BLaER1 (cell line): ENCODE measurements around the gene AGPAT1.
"Not testable (repeated sequence)": the region's sequence is repeated elsewhere in the genome, so short reads cannot be mapped to it uniquely, and the experiment has no call there.

Experiments used
- H3K27ac ChIP-seq: shearing (Covaris generic); formaldehyde crosslinking; 2 replicates; pipeline ENCODE4 v1.8.1; 2022
- H3K27me3 ChIP-seq: shearing (Covaris generic); formaldehyde crosslinking; 2 replicates; pipeline ENCODE4 v1.8.1; 2022
- H3K36me3 ChIP-seq: shearing (Covaris generic); formaldehyde crosslinking; 2 replicates; pipeline ENCODE4 v1.8.1; 2022
- H3K4me1 ChIP-seq: shearing (Covaris generic); formaldehyde crosslinking; 2 replicates; pipeline ENCODE4 v1.8.1; 2022
- H3K4me2 ChIP-seq: shearing (Covaris generic); formaldehyde crosslinking; 2 replicates; pipeline ENCODE4 v1.8.1; 2022
- H3K4me3 ChIP-seq: shearing (Covaris generic); formaldehyde crosslinking; 2 replicates; pipeline ENCODE4 v1.8.1; 2022
- H3K9ac ChIP-seq: shearing (Covaris generic); formaldehyde crosslinking; 2 replicates; pipeline ENCODE4 v1.8.1; 2022
- H3K9me3 ChIP-seq: shearing (Covaris generic); formaldehyde crosslinking; 2 replicates; pipeline ENCODE4 v1.8.1; 2022
- H4K20me1 ChIP-seq: shearing (Covaris generic); formaldehyde crosslinking; 2 replicates; pipeline ENCODE4 v1.8.1; 2022
- Cebpa-rat ChIP-seq: shearing (Covaris generic); IDR thresholded peaks from 2 replicates; pipeline ENCODE4 v1.8.1; 2022

Gene AGPAT1

DNA sequence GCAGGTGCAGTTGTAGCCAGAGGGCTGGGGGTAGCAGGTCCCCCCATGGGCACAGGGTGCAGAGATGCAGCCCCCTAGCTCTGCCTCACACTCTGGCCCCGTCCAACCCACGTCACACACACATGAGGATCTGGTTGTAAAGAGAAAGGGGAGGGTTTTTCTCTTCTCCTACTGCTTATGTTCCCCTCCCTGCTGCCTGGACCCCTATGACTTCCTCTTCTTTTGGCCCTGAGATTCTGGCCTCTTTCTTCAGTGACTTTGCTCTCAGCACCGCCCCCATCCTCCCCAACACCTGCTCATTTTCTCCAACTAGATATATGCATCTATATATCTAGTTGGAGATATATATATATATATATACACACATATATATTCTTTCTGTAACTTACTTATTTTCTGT, 38.2 kb upstream of the AGPAT1 start:
- Histone ChIP-seq H3K27me3 (no peaks in the 10 kb centered on the region), H3K4me1 (no peaks in the 10 kb centered on the region), H3K36me3 (no peaks in the 10 kb centered on the region), H4K20me1 (no peaks in the 10 kb centered on the region), H3K9ac (no peak overlapping the region), H3K4me3 (no peak overlapping the region), H3K4me2 (no peak overlapping the region), H3K27ac (no peak overlapping the region), H3K9me3 (no peaks in the 10 kb centered on the region)
- no peak for TF ChIP-seq Cebpa-rat

GRCh38 chr6:32213649-32214048, 37.8 kb upstream of the AGPAT1 start:
- no peaks in the 10 kb centered on the region for H3K4me1 ChIP-seq
- no peak overlapping the region for H3K4me3 ChIP-seq
- H3K27me3 ChIP-seq, result no peaks in the 10 kb centered on the region
- H3K27ac ChIP-seq, result no peak overlapping the region
- no peak overlapping the region for H3K4me2 ChIP-seq
- no peaks in the 10 kb centered on the region for H3K9me3 ChIP-seq
- no peak overlapping the region for H3K9ac ChIP-seq
- no peak for TF ChIP-seq Cebpa-rat
- H4K20me1 ChIP-seq, result no peaks in the 10 kb centered on the region
- H3K36me3 ChIP-seq, result no peaks in the 10 kb centered on the region

GRCh38 chr6:32212076-32212760, 36.3 kb upstream of the AGPAT1 start:
- Histone ChIP-seq H4K20me1 (no peaks in the 10 kb centered on the region), H3K9ac (no peak overlapping the region), H3K36me3 (no peaks in the 10 kb centered on the region), H3K4me1 (no peaks in the 10 kb centered on the region), H3K27me3 (no peaks in the 10 kb centered on the region), H3K9me3 (no peaks in the 10 kb centered on the region), H3K4me3 (no peak overlapping the region), H3K4me2 (no peak overlapping the region), H3K27ac (no peak overlapping the region)
- TF ChIP-seq Cebpa-rat, result no peak

- H3K4me1 ChIP-seq, H3K27me3 ChIP-seq, H3K27ac ChIP-seq, H3K4me3 ChIP-seq, H4K20me1 ChIP-seq, H3K9ac ChIP-seq, H3K4me2 ChIP-seq, H3K9me3 ChIP-seq, H3K36me3 ChIP-seq: not testable (repeated sequence)
Measured at GRCh38 chr6:32211432-32211831, 35.5 kb upstream of the AGPAT1 start.

DNA sequence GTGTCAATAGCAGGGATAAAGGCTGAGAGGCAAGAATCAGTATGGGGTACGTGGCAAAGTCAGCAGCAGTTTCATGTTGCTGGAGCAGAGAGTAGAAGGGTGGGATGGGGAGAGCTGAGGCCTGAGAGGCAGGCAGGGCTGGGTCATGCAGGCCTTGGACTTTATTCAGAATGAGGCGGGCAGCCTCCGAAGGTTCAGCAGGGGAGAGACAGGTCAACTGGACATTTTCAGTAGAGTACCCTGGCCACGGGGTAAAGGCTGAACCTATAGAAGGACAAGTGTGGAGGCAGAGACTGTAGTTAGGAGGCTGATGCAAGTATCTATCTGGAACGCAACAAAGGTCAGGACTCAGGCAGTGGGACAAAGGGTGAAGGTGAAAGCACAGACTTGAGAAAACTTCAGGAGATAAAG, 34.3 kb upstream of the AGPAT1 start:
- no peak overlapping the region for H3K27ac ChIP-seq
- TF ChIP-seq Cebpa-rat, result no peak
- no peak overlapping the region for H3K4me2 ChIP-seq
- no peaks in the 10 kb centered on the region for H4K20me1 ChIP-seq
- no peaks in the 10 kb centered on the region for H3K36me3 ChIP-seq
- H3K4me3 ChIP-seq, result no peak overlapping the region
- no peaks in the 10 kb centered on the region for H3K27me3 ChIP-seq
- H3K9ac ChIP-seq, result no peak overlapping the region
- H3K4me1 ChIP-seq, result no peaks in the 10 kb centered on the region
- H3K9me3 ChIP-seq, result no peaks in the 10 kb centered on the region

DNA sequence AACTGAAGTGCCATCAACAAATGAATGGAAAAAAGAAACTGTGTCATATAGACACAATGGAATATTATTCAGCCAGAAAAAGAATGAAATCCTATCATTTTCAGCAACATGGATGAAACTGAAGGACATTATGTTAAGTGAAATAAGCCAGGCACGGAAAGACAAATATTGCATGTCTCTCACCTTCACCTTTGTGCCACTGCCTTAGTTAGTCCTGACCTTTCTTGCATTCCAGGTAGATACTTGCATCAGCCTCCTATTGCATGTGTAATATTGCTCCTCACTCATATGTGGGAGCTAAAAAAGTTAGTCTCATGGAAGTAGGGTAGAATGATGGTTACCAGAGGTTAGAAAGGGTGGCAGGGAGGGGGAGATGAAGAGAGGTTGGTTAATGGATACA, 33.1 kb upstream of the AGPAT1 start:
- Histone ChIP-seq H3K9ac (no peak overlapping the region), H3K27ac (no peak overlapping the region), H3K36me3 (no peaks in the 10 kb centered on the region), H3K27me3 (no peaks in the 10 kb centered on the region), H3K4me3 (no peak overlapping the region), H4K20me1 (no peaks in the 10 kb centered on the region), H3K9me3 (no peaks in the 10 kb centered on the region), H3K4me1 (no peaks in the 10 kb centered on the region), H3K4me2 (no peak overlapping the region)
- TF ChIP-seq Cebpa-rat, result no peak

DNA sequence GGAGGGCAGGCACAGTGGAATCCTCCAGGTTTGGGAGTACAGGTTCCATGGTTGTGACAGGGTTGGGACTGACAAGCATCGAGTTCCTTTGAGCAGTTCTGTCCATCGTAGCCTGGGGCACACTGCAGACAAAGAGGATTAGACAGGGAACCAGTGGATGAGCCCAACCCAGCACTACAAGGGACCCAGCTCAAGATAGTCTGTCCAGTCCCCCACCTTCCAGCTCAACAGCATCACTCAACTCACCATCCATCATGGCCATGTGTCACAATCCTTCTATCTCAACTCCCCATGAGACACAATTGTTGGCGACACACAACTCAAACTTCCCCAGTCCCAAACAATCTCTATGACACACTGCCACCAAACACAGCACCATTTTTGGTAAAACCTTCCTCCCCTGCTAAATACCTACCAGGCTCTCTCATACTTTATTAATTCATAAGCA, 28.4 kb upstream of the AGPAT1 start:
- H4K20me1 ChIP-seq, result no peaks in the 10 kb centered on the region
- no peak overlapping the region for H3K4me3 ChIP-seq
- no peak for TF ChIP-seq Cebpa-rat
- no peaks in the 10 kb centered on the region for H3K4me1 ChIP-seq
- H3K27ac ChIP-seq, result no peak overlapping the region
- no peak overlapping the region for H3K9ac ChIP-seq
- no peaks in the 10 kb centered on the region for H3K27me3 ChIP-seq
- H3K4me2 ChIP-seq, result no peak overlapping the region
- no peaks in the 10 kb centered on the region for H3K9me3 ChIP-seq
- no peaks in the 10 kb centered on the region for H3K36me3 ChIP-seq

DNA sequence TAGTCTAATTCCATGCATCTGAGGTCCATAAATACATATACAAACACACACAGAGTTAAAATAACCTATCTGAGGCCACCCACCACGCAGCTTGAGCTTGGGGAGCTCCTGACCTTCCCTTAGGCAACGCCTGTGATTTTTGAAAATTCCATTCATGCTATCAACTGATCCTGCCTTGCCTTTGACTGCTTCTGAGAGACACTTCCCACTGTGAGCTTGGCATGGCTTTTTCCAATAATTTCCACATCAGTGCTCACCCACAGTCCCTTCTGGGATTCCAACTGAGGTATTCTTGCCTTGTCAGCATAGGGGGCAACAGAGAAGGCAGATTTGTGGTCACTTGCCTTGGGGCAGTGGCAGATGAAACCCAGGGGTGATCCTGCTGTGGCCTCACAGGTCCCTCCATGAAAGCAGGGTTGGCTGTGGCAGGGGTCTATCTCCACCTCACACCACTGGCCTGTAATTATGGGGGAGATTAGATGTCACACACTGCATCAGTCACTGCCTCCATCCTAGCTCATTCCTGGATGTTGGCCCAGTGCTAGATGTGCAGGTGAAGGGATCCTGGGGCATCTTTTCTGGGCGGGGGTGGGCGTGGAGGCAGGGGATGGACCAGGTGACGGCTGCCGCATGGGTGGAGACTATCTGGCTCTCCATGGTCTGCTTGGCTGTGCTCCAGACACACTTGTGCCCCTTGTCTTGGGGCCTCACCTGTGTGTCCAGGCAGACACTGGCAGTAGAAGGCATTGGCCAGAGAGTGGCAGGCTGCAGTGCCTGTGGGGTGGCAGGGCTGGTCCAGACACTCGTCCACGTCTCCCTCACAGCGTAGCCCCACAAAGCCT, 27.8 kb upstream of the AGPAT1 start:
- no peaks in the 10 kb centered on the region for H3K4me1 ChIP-seq
- no peaks in the 10 kb centered on the region for H3K9me3 ChIP-seq
- no peak for TF ChIP-seq Cebpa-rat
- no peak overlapping the region for H3K9ac ChIP-seq
- H3K27me3 ChIP-seq, result no peaks in the 10 kb centered on the region
- no peak overlapping the region for H3K27ac ChIP-seq
- no peaks in the 10 kb centered on the region for H4K20me1 ChIP-seq
- no peak overlapping the region for H3K4me2 ChIP-seq
- no peaks in the 10 kb centered on the region for H3K36me3 ChIP-seq
- H3K4me3 ChIP-seq, result no peak overlapping the region

GRCh38 chr6:32202186-32202585, 26.3 kb upstream of the AGPAT1 start:
- Histone ChIP-seq H4K20me1 (no peaks in the 10 kb centered on the region), H3K9ac (no peak overlapping the region), H3K4me1 (peaks cover 4% of the 10 kb centered on the region), H3K4me2 (no peak overlapping the region), H3K27me3 (no peaks in the 10 kb centered on the region), H3K9me3 (no peaks in the 10 kb centered on the region), H3K27ac (no peak overlapping the region), H3K4me3 (no peak overlapping the region), H3K36me3 (no peaks in the 10 kb centered on the region)
- no peak for TF ChIP-seq Cebpa-rat

- Histone ChIP-seq H4K20me1 (no peaks in the 10 kb centered on the region), H3K27me3 (no peaks in the 10 kb centered on the region), H3K4me2 (no peak overlapping the region), H3K36me3 (no peaks in the 10 kb centered on the region), H3K27ac (no peak overlapping the region), H3K4me1 (peaks cover 14% of the 10 kb centered on the region), H3K9me3 (no peaks in the 10 kb centered on the region), H3K4me3 (no peak overlapping the region), H3K9ac (0 out of 2 replicates have a peak overlapping the region, but pooled peaks have one; percentile 19)
- TF ChIP-seq Cebpa-rat, result no peak
Measured at GRCh38 chr6:32200711-32201475, 25.0 kb upstream of the AGPAT1 start.
